Measurements from ENCODE around the gene PRCC. TPM values are rescaled to one million over a fixed set of nuclear protein-coding genes. Genes with fewer than 3 reads are reported as not detected.

Gene PRCC
- total RNA-seq, 1 experiment from 2014 or later = 103 TPM

- intact Hi-C loops (cut with micrococcal nuclease) = loop anchor here (1.0 kb wide), 2 partner anchors 13 to 26 kb away; partner anchors contain the start of genes ISG20L2, METTL25B and PRCC
- Histone ChIP-seq H3K27ac (ENCODE audit: low read length) (peak overlapping the region; percentile 48), H3K27me3 (ENCODE audit: low read length) (no peaks in the 10 kb centered on the region), H3K79me2 (ENCODE audit: low read length) (peaks cover 51% of the 10 kb centered on the region), H3K4me3 (ENCODE audit: low read length) (peak overlapping the region; percentile 16; the same call in 1 of the 2 replicates), H3K9ac (ENCODE audit: low read length) (peak overlapping the region; percentile 10), H2AFZ (ENCODE audit: low read length) (peak overlapping the region; percentile 27), H3K9me2 (replicated peaks; ENCODE audit: low read length) (no peaks in the 10 kb centered on the region), H3K4me1 (ENCODE audit: insufficient read depth, low read length) (peaks cover 28% of the 10 kb centered on the region), H3K4me2 (ENCODE audit: low read length) (peak overlapping the region; percentile 45), H3K36me3 (ENCODE audit: low read depth, low read length) (peaks cover 46% of the 10 kb centered on the region), H3K9me3 (ENCODE audit: low read length) (no peaks in the 10 kb centered on the region), H4K20me1 (ENCODE audit: low read length) (0 out of 2 replicates have a peak, but pooled peaks cover 5% of the 10 kb centered on the region), H3F3A (ENCODE audit: low read length, unreplicated experiment) (peaks cover 23% of the 10 kb centered on the region)
- TSS peak; percentile 80 for BruUV-seq (replicated peaks)
- ATAC-seq = no peak
- DNase-seq = no peak
- POLR2A ChIA-PET (ENCODE audit: unreplicated experiment) = interaction anchor here (0.6 to 1.7 kb wide), 10 partner anchors 10 to 141 kb away, joined by 3 to 28 read pairs (median 5); partner anchors contain the start of genes HDGF, ISG20L2, METTL25B and PRCC
- TF ChIP-seq, protein P1, sequence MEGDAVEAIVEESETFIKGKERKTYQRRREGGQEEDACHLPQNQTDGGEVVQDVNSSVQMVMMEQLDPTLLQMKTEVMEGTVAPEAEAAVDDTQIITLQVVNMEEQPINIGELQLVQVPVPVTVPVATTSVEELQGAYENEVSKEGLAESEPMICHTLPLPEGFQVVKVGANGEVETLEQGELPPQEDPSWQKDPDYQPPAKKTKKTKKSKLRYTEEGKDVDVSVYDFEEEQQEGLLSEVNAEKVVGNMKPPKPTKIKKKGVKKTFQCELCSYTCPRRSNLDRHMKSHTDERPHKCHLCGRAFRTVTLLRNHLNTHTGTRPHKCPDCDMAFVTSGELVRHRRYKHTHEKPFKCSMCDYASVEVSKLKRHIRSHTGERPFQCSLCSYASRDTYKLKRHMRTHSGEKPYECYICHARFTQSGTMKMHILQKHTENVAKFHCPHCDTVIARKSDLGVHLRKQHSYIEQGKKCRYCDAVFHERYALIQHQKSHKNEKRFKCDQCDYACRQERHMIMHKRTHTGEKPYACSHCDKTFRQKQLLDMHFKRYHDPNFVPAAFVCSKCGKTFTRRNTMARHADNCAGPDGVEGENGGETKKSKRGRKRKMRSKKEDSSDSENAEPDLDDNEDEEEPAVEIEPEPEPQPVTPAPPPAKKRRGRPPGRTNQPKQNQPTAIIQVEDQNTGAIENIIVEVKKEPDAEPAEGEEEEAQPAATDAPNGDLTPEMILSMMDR (conservative IDR thresholded peaks at IDR 0.05; ENCODE audit: low read depth, low read length) = no peak
- no peak for TF ChIP-seq EZH2phosphoT487 (IDR thresholded peaks at IDR 0.05; ENCODE audit: borderline replicate concordance, low read length)
- TF ChIP-seq EZH2 (IDR thresholded peaks at IDR 0.05; ENCODE audit: low read length, unreplicated experiment) = no peak
- CTCF ChIA-PET = interaction anchor here (0.6 to 1.6 kb wide), 6 partner anchors 13 to 118 kb away, joined by 3 to 11 read pairs (median 6); partner anchors contain the start of genes ISG20L2, METTL25B and PRCC
These were observed 25.8 kb upstream of the PRCC start for GRCh38 chr1:156741481-156741983.

GRCh38 chr1:156742017-156742416, 25.3 kb upstream of the PRCC start:
- intact Hi-C loops (cut with micrococcal nuclease) = no loop called here
- 0 out of 2 replicates have a peak, but pooled peaks cover 5% of the 10 kb centered on the region for H4K20me1 ChIP-seq (ENCODE audit: low read length)
- no peak for TF ChIP-seq EZH2phosphoT487 (IDR thresholded peaks at IDR 0.05; ENCODE audit: borderline replicate concordance, low read length)
- TF ChIP-seq, protein P1 (conservative IDR thresholded peaks at IDR 0.05; ENCODE audit: low read depth, low read length) = no peak
- TF ChIP-seq EZH2 (IDR thresholded peaks at IDR 0.05; ENCODE audit: low read length, unreplicated experiment) = no peak
- peak overlapping the region; percentile 48 for H3K27ac ChIP-seq (ENCODE audit: low read length)
- H3F3A ChIP-seq (ENCODE audit: low read length, unreplicated experiment) = peaks cover 23% of the 10 kb centered on the region
- H3K36me3 ChIP-seq (ENCODE audit: low read depth, low read length) = peaks cover 46% of the 10 kb centered on the region
- no peak for ATAC-seq
- H3K79me2 ChIP-seq (ENCODE audit: low read length) = peaks cover 56% of the 10 kb centered on the region
- no peak overlapping the region for H2AFZ ChIP-seq (ENCODE audit: low read length)
- H3K4me3 ChIP-seq (ENCODE audit: low read length) = no peak overlapping the region
- no peaks in the 10 kb centered on the region for H3K9me3 ChIP-seq (ENCODE audit: low read length)
- H3K9ac ChIP-seq (ENCODE audit: low read length) = no peak overlapping the region
- no peak overlapping the region for H3K4me2 ChIP-seq (ENCODE audit: low read length)
- no peak for DNase-seq
- ChIA-PET CTCF (no interaction called here), POLR2A (ENCODE audit: unreplicated experiment) (interaction anchor here (0.6 to 0.7 kb wide), 2 partner anchors 16 to 57 kb away, joined by 3 to 5 read pairs; no protein-coding TSS in a partner anchor)
- H3K27me3 ChIP-seq (ENCODE audit: low read length) = no peaks in the 10 kb centered on the region
- no TSS peak for BruUV-seq (replicated peaks)
- no peaks in the 10 kb centered on the region for H3K9me2 ChIP-seq (replicated peaks; ENCODE audit: low read length)
- H3K4me1 ChIP-seq (ENCODE audit: insufficient read depth, low read length) = peaks cover 32% of the 10 kb centered on the region

- ATAC-seq (no peak), DNase-seq (no peak)
- no peak for TF ChIP-seq EZH2 (IDR thresholded peaks at IDR 0.05; ENCODE audit: low read length, unreplicated experiment)
- TF ChIP-seq, protein P1 (conservative IDR thresholded peaks at IDR 0.05; ENCODE audit: low read depth, low read length) = no peak
- no peak for TF ChIP-seq EZH2phosphoT487 (IDR thresholded peaks at IDR 0.05; ENCODE audit: borderline replicate concordance, low read length)
- Histone ChIP-seq H3K79me2 (ENCODE audit: low read length) (peaks cover 63% of the 10 kb centered on the region), H2AFZ (ENCODE audit: low read length) (no peak overlapping the region), H4K20me1 (ENCODE audit: low read length) (0 out of 2 replicates have a peak, but pooled peaks cover 5% of the 10 kb centered on the region), H3K4me3 (ENCODE audit: low read length) (no peak overlapping the region), H3K27ac (ENCODE audit: low read length) (no peak overlapping the region), H3K4me2 (ENCODE audit: low read length) (no peak overlapping the region), H3K9me3 (ENCODE audit: low read length) (no peaks in the 10 kb centered on the region), H3K9ac (ENCODE audit: low read length) (no peak overlapping the region), H3F3A (ENCODE audit: low read length, unreplicated experiment) (peaks cover 23% of the 10 kb centered on the region), H3K36me3 (ENCODE audit: low read depth, low read length) (peaks cover 46% of the 10 kb centered on the region), H3K4me1 (ENCODE audit: insufficient read depth, low read length) (peaks cover 38% of the 10 kb centered on the region), H3K9me2 (replicated peaks; ENCODE audit: low read length) (no peaks in the 10 kb centered on the region), H3K27me3 (ENCODE audit: low read length) (no peaks in the 10 kb centered on the region)
- BruUV-seq (replicated peaks) = no TSS peak
- CTCF ChIA-PET = interaction anchor here (0.6 kb wide), 1 partner anchor 357 kb away, joined by 6 read pairs; no protein-coding TSS in a partner anchor
- intact Hi-C loops (cut with micrococcal nuclease) = no loop called here
- POLR2A ChIA-PET (ENCODE audit: unreplicated experiment) = no interaction called here
These were observed 24.5 kb upstream of the PRCC start for GRCh38 chr1:156742801-156743200.
